ENCODE measurements around the gene PRPF6.

PRPF6 gene

DNA sequence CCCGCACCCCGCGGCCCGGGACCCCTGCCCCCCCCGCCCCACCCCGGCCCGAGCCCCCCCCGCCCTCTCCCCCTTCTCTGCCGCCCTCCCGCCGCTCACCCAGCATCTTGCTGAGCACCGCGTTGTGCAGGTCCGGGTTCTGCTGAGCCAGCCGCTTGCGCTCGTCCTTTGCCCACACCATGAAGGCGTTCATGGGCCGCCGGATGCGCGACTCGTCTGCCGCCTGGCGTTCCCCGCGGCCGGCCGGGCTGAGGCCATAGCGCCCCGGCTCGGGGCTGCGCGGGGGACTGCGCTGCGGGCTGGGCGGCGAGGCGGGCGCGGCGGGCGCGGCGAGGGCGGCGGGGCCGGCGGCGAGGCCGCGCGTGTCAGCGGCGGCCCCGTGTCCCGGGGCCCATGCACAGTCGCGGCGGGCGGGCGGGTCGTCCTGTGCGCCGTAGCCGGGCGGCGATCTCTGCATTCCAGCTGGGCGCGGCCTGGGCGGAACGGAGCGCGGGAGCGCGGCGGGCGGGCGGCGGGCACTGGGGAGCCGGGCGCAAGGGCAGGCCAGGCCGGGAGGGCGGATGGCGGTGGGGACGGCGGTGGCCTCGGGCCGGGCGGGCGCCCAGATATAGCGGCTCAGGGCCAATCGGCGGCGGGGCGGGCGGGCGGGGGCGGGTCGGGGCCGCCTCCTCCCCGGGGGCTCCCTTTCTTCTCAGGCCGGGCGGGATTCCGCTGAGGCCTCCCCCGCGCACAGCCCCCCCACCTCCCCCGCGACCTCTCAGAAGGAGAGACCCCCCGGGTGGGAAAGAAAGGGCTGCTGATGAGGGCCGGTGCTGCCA, 68.3 kb downstream of the PRPF6 start, which contains the start of gene SOX18:
TSS of gene SOX18 (minus strand) at position 580 of the 818 bp plus-strand sequence. CDS start at position 457, 123 bp downstream.
- no peak for DNase-seq (ENCODE audit: low read depth in 2 of 2)

DNA sequence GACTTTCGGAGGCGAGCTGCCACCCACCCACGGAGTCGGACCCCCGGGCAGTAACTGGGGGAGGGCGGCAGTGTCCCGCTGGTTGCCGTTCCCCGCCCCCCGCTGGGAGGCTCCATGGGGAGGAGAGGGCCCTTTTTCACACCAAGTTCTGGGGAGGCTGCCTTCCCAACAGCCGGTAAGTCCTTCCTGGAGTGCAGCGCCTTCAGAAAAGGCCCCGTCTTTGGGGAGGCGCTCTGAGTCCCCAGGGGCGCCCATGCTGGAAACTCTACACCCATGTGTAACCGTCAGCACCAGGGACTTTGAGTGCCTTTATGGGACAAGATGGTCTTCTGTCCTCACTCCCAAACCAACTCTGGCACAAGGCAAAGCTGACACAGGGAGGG, 68.9 kb downstream of the PRPF6 start:
- DNase-seq (ENCODE audit: low read depth in 2 of 2) = no peak

DNA sequence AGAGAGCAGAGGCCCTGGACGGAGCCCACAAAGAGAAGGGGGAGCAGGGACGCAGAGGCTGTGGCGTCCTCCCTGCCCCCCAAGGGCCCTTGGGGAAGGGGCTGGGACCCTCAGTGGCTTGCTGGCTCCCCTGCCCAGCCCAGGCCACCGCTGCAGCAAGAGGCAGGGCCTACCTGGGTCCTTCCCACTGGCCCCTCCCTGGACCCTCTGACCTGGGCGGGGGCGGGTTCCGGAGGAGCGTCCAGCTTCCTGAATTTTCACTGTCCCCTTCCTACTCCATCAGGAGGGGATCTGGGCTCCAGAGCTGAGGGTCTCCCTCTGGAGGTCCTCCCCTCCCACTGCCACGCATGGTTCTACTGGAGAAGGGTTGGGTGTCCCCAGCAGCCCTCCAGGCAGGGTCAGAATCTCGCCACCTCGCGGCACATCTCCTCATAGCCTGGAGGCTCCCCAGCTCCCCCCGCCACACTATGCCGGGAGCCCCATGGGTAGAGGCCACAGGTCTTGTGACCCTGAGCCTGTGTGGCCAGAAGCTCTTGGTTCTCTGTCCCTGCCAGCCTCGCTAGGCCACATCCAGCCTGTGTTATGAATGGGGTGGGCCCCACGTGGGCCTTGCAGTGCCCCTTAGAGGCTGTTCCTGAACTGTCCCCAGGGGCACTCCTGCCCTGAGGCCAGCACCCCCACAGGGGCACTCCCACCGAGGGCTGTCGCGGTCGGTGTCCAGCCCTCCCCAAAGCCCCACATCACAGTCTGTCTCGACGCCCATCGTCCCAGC, 69.5 kb downstream of the PRPF6 start:
- no peak for DNase-seq (ENCODE audit: low read depth in 2 of 2)

DNA sequence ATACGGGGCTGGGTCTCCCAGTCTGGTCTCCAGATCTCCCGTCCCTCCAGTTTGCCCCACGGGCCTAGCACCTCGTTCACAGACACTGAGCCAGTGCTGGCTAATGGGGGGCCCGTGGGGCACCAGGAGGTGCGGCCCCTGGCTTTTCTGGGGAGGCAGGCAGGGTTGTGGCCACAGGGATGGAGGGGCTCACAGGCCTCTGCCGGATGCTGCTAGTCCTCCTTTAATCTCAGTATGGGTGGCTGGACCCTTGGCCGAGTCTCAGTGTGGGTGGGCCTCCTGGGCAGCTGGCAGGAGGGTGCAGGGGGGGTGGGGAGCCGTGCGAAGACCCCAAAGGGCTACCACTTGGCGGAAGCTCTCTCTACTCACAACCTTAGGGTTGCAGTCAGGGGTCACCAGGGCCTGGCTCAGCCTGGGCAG, 70.1 kb downstream of the PRPF6 start:
- DNase-seq (ENCODE audit: low read depth in 2 of 2) = no peak

DNA sequence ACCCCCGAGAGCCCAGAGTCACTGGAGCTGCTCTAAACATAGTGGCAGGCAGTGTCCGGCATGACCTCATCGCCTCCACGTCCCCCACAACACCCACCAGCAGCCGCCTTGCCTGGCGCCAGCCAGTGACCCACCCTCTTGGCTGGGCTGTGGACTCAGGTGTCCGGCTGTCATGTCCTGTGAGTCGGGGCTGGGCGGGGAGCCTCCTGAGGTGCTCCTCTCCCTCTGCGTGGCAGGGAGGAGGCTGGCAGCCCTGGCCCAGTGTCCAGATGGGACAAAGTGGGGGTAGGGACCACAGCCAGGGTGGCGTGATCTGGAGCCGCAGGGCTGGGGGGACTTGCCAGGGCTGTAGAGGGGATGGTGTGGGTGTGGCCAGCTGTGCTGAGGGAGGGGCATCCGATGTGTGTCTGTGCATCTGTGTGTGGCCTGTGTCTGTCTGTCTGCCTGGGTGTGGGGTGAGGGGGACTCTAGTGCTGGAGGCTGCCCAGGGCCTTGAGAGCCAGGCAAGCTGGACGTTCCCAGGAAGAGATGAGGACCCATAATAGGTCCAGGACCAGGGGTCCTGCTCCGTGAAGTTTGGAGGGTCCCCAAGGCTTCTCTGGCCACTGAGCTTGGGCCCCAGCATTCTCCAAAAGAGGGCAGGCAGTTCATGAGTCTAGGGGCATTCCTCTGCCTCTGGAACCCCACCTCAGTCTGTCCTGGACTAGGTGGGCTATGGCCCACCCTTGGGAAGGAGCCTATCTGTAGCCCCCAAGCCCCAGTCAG, 70.8 kb downstream of the PRPF6 start:
- no peak for DNase-seq (ENCODE audit: low read depth in 2 of 2)

DNA sequence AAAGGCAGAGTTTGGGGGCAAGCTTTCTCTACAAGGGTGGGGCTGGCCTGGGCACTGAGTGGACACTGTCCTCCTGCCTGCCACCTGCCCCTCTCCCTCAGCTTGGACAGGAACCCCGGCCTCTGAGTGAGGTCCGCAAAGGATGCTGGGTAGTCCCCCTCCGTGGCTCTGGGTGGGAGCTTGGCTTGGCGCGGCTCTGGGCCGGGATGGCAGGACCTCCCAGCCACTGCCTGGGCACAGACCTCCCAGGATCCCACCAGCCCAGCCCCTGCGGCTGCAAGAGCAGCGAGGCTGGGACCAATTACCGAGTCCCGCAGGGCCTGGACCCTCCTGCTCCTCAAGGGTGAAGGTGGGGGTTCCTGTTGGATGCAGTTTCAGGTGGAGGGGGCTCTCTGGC, 71.4 kb downstream of the PRPF6 start:
- DNase-seq (ENCODE audit: low read depth in 2 of 2) = no peak

DNA sequence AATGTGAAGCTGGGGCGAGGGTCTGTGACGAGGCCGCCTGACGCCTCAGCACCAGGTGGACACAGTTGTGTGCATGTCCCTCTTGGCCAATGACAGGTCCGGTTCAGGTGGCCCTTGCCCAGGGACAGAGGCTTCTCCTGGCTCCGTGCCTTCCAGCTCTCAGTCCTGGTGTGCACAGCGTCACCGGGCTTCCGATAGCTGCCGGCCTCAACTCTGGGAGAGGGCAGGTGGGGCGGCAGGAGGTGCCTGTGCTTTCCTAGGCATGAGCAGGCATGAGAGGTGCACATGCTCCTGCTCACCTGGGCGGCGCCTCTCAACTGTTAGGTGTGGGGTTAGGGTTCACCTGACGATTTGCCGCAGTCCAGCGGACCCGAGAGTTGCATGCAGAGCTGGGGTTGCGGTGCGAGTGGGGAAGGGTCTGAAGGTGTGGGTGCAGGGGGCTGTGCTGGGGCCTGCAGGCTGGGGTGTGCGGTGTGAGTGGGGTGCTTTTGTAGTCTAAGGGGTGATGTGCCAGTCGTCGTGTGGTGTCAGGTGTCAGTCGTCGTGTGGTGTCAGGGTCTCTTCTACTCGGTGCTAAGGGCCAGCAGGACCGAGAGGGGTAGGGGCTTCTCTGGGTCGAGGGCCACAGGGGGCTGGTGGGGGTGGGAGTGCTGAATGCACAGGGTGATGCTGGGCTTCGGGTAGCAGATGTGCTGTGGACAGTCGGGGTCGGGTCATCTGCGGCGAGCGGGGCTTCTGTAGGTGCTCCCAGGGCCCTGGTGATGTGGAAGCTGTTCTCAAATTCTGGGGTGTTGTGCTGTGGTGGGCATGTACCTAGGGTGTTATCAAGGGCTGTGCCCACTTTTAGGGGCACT, 72.3 kb downstream of the PRPF6 start:
- no peak for DNase-seq (ENCODE audit: low read depth in 2 of 2)

DNA sequence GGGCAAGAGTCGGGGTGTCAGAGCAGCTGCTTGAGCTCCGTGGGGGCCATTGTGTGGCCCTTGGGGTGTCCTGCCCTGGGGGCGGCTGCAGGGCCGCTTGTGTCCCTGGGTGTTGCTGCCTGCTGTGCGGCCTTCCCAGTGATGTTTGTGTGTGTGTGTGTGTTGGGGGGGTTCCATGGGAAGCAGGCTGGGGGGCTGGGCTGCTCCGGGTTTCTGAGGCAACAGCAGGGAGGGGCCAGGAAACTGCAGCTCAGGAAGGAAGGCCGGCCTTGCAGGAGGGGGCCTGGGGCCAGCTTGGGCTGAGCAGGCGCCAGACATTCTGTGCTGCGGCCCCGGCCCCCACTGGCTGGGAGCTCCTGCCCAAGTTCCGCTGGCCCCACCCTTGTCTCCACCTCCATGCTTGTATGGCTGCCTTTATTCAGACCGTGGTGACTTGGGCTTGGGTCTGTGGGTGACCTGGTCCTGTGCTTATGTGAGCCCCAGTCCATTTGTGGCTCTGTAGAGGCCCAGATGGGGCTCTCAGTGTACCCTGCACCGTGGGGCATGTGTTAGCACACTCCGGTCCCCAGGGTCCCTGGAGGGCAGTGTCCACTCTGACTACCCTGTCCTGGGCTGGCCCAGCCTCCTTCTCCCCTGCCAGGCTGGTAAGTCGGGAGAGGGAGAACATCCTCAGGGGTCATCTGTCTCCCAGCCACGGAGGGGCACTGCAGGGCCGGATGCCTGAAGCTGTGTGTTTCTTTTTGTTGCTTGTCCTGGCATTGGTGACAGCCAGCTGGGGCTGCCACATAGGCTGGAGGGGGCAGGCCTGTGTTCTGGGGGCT, 73.1 kb downstream of the PRPF6 start:
- DNase-seq (ENCODE audit: low read depth in 2 of 2) = no peak

DNA sequence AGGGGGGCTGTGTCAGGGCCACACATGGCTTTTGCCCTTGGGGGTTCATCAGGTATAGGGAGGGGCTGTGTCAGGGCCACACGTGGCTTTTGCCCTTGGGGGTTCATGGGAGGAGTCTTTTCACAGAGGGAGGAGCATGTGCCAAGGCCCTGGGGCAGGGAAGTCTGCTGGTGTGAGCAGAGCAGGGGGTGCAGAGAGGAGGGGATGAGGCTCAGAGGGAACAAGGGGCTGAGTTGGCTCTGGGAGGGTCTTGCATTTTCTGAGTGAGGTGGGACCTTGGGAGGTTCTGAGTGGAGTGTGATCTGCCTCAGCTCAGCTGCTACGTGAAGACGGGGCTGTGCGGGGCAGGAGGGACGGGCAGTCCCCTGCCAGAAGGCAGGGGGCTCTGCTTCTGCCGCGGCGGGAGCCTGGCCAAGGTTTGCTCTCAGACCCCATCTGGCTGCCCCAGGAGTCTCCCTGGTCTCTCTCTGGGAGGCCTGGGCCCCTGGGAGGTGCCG, 74.5 kb downstream of the PRPF6 start:
- no peak for DNase-seq (ENCODE audit: low read depth in 2 of 2)

DNA sequence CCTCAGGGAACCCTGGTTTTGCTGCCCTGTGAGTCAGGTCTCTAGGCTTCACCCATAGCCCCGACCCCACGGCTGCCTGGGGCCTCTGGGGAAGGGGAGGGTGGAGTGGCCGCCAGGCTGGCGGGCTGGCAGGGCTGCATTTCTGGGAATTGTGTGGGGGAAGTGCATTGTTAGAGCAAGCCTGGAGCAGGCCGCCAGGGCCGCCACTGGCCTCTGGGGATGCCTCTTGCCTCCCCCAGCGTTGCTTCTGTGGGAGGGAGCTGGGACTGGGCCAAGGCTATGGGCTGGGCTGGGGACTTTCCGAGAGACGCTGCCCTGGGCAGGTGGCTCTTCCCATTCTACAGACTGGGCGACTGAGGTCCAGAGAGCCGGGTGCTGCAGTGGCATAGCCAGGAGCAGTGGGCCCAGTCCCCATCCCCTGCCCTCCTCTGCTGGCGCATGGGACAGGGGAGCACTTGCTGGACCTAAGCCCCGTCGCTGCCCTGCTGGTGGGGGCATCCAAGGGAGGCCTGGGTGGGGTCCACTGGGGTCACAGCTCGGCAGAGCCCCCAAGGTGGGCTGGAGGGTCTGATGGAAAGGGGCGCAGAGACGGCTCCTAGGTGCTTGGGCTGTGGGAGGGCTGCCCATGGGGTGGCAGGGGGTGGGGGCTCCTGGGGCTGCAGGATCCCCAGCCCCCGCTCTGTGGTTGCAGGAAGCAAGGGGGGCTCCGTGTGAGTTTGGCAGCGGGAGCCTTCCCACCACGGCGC, 75.1 kb downstream of the PRPF6 start:
- DNase-seq (ENCODE audit: low read depth in 2 of 2) = no peak

DNA sequence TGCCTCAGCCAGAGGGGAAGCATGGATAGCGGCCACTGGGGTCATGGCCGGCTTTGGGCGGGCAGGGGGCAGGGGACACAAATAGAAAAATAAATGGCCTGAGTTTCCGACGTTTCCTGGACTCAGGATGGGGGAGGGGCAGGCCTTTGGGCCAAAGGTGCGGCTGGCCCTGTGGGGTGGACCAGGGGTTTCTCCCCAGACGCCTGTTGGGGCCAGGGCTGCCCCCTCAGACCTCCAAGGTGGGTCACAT, 75.6 kb downstream of the PRPF6 start:
- no peak for DNase-seq (ENCODE audit: low read depth in 2 of 2)

DNA sequence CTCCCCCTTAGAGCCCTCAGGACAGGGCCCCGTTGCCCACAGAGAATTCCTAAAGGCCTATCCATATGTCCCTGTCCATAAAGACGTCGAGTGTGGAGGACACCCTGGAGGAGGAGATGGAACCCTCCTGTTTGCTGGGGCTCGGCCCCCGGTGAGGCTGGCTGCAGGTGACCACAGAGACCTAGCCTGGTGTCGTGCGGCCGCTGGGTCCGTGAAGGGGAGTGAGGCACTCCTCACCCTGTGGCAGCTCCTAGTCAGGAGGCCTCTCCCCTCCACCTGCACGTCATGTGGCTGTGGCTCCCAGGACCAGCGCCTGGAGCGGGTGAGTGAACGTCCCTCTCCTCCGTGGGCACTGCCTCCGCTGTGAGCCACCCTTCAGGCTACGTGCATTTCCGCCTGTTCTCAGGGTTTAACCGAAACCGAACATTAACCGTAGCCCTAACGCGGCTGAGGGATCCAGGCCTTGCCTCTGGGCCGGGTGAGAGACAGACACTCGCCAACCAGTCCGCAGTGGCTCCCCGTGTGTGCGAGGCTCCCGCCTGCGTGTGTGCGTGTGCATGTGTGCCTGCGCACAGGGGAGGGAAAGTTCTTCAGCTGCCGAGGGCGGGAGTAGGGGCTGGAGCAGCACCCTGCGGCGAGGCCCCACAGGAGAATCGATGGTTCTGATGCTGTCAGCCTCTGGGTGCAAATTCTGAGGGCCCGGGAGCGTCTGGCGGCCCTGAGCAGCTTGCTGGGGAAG, 76.1 kb downstream of the PRPF6 start:
- DNase-seq (ENCODE audit: low read depth in 2 of 2) = no peak

DNA sequence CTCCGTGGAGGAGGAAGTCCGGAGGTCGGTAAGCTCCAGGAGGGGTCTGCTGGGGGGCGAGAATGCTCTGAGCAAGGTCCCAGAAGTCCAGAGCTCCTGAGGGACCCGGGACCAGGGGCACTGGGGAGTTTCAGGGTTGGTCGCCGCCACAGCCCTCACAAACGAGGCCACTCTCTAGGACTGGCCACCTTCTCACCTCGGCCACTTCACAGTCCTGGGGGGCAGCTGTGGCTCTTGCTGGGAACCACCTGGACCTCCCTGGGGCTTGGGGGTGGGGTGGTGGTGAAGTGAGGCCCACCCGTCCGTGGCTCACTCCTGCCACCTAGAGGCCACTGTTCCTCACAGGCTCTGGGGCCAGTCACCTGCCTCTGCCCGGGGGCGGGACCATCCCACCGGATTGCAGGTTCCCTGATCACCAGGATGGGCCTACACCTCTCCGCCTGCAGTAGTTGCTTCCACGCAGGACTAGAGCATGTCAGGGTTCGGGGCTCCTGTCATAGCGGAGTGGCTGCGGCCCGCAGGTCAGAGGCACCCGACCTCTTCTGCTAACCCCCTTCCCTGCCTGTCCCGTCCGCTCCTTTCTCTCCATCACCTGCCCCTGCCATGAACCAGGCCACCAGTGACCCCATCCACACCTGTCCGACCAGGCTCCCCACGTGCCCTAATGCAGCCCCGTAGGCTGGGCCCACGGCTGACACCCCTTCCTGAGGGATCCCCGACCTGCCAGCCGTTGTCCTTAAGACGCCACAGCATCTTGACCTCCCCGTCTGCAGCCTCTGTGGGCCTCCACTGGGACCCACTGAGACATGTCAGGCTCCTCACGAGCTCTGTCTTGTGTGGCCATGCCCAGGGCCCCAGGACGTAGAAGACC, 76.9 kb downstream of the PRPF6 start:
- peak; percentile 58 to 67 for DNase-seq (ENCODE audit: low read depth in 2 of 2)

DNA sequence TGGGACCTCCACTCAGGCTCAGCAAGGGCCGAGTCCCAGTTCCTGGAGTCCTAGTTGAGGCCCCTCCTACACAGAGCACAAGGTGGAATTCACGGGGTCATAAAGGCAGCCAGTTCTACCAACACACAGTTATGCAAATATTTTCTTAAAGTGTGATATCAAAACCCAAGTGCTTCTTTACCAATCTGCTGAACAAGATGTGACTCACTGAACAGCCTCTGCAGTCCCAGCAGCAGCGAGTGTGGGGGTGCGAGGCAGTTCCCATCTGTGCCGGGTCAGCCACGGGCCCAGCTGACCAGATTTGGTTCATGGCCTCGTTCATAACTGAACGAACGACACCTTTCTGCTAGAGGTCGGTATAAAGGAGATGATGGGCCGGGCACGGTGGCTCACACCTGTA, 77.6 kb downstream of the PRPF6 start:
- DNase-seq (ENCODE audit: low read depth in 2 of 2) = no peak

DNA sequence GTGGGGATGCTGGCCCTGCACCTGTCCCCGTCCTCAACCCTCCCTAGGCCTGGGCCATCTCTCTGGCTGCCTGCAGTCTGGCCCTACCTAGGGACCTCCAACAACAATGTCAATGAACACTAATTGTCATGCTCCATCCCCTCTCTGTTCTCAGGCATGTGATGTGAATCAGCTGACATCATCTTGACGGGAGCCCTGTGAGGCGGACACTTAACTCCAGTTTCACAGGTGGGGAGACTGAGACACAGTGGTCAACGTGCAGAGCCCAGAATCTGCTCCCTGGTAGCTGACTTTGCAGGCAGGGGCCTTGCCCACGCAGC, 81.3 kb downstream of the PRPF6 start:
- DNase-seq (ENCODE audit: low read depth in 2 of 2) = no peak

DNA sequence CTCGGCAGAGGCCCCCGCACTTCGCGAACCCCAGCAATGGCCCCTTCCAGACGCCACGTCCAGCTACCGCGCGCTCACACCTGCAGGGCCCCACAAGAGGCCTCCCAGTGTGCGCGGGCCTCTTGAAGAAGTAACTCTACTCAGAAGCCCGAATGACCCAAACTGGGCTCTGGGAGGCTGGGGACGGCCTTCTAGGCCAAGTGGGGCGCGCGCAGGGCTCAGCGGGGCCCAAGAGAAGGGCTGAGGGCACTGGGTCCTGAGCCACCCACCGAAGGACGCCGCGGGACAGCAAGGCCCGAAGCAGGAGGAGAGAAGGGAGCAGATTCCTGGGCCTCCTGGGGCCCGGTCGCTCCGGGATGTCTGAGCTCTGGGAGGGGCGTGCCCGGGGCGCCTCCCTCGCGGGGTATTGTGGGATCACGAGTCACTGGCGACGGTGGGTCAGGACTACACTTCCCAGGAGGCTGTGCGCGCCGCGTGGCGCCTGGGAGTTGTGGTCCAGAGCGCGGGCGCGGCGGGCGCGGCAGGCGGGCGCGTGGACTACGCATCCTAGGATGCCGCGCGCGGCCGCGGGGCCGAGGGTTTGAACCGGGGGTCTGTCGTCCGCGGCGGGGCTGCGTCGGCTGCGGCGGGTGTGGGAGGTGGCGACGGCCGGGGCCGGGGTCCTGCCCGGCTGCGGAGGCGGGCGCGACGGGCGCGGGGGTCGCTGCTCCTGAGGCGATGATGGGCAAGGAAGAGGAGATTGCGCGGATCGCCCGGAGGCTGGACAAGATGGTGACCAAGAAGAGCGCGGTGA, 81.9 kb downstream of the PRPF6 start, which contains the start of gene TCEA2:
TSS of gene TCEA2 (plus strand) at position 603 of the 793 bp plus-strand sequence. CDS start at position 718, 115 bp downstream.
- DNase-seq (ENCODE audit: low read depth in 2 of 2) = peak; percentile 88

DNA sequence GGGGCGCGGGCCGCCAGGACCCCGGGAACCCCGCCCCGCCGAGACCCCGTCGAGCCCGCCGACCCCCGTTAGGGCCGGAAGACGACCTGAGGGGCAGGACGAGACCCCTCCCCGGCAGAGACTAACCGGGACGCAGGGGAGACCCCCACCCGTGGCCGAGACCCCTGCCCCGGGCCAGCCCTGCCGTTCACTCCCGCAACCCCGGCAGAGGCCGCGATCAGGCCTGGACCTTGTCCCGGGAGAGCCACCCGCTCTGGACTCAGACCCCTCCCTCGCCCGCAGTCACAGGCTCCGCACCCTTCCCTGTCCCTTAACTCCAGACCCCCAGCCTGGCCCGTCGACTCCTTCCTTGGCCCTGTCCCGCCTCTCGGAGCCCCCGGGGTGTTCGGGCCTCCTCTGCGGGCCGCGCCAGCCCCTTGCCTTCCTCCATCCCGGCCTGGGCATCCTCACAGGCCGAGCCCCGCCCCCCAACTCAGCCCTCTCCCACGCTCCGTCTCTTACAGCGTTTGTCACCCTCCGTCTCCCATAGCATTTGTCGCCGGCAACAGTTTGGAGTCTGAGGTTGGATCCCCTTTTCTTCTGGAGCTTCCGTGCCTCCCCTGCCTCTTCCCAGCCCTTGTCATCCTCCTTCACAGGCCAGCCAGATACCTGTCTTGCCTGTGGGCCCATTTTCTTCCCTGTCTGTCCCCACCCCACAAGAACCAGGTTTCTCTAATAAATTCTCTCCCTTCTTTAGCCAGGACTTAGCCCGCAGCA, 82.6 kb downstream of the PRPF6 start:
- no peak for DNase-seq (ENCODE audit: low read depth in 2 of 2)

Data from stimulated activated CD8-positive, alpha-beta memory T cell treated with anti-CD3 and anti-CD28 coated beads, Interleukin-15, amount 100 ng/mL, for 4 hours (primary cell).